HG03280 (cell line): ENCODE data around the gene SPATA13.
"Not testable (repeated sequence)": the region's sequence is repeated elsewhere in the genome, so short reads cannot be mapped to it uniquely, and the experiment has no call there.

Source experiments
- ATAC-seq: cut with Tn5 transposase; IDR thresholded peaks from one replicate; pipeline ENCODE4 v1.9.1; 2021; ENCODE audit warnings: mild to moderate bottlenecking, moderate library complexity; ENCODE audit not compliant: unreplicated experiment

Gene SPATA13

DNA sequence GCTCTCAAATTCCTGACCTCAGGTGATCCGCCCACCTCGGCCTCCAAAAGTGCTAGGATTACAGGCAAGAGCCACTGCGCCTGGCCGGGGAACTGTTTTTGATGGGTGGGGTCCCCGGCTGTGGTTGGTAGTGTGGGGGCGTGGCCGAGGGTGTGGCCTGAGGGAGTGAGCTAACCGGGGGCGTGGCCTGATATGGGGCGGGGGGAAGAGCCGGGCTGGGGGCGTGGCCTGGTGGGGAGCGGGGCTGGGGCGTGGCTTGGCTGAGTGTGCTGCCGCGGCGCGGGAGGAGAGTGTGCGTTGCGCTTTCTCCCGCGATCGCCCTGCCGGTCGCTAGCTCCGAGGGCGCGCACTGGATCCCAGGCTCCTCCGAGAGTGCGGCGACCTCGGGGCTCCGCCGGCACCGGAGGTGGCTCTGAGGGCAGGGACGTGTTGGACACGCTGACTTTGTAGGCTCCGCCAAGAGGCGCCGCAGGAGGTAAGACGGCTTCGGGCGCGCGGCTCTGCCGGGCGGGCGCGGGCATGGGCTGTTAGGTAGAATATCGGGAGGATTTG, at the start of gene SPATA13:
SPATA13 (plus strand) TSS at position 263 of the 552 bp plus-strand sequence. CDS start 62,210 bp downstream, outside the sequence.
- peak; percentile 84 for ATAC-seq

DNA sequence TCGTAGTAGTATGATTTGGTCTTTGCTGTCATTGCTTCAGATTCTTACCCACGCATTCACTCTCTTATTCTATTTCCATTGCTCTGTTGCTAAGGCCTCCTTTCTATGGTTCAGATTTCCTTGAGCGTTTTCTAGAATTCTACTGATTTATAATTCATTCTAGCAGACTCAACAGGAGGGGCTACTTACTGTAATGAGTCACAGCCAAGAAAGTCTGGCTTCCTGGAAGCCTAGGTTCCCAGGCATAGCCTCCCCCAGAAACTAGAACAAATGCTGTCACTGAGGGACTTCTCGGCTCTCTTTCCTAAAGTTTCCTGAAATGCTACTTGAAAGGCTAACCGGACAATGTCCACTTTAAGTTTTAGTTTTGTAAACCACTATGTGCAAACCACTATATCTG, 47.7 kb upstream of the SPATA13 start:
- ATAC-seq, result no peak

- ATAC-seq, result no peak
Observed at GRCh38 chr13:24115671-24116070, 44.8 kb upstream of the SPATA13 start.

GRCh38 chr13:24116131-24116530, 44.4 kb upstream of the SPATA13 start:
- no peak for ATAC-seq

DNA sequence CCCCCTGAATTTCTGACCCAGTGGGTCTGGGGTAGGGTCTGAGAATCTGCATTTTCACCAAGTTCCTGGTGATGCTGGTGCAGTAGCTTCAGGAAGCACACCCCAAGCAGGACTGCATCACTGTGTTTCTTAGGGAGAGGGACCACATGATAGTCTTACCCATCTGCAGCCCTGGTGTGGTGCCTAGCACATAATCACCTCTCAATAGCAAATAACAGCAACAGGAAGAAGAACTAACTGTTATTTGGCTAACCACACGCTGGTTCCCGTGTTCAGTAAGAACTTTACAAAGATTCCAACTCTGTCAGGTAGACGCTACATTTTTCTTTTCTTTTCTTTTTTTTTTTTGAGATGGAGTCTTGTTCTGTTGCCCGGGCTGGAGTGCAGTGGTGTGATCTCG, 41.9 kb upstream of the SPATA13 start:
- ATAC-seq, result no peak

DNA sequence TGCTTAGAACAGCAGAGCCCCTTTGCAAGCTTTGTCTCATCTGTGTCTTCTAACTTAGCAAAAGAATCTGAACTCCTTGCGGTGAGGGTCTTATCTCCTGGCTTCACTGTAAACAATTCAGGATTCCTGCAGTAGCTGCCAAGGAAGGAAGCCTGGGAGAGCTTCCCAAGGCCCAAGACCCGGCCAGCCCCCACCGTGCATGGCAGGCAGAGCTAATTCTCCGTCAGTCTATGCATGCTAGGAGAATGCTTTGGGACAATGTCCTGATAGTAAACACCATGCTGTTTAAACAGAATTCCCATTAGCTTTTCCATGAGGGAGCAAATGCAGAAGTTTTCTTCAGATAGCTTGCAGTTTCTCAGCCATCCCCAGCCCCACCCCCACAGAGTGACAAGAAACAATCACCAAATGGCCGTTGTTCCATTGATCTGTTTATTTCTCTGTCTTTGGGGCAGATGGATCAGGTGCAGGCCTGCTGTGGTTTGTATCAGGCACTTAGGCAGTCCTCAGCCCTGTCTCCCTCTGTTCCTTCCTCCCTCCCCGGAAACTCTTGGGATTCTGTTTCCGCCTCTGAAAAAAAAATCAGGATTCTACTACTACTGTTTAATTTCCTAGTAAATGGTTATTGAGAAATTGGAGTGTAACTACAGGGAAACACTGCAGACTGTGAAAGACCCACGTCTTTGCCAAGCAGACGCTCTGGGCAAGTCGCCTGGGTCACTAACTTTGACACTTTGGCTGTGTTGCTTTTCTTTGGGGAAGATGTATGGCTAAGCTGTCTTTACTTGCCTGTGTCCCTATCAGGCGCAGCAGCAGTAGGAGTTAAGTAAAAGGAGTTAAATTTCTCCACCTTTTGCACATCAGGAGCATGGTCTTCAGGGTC, 40.7 kb upstream of the SPATA13 start:
- no peak for ATAC-seq

DNA sequence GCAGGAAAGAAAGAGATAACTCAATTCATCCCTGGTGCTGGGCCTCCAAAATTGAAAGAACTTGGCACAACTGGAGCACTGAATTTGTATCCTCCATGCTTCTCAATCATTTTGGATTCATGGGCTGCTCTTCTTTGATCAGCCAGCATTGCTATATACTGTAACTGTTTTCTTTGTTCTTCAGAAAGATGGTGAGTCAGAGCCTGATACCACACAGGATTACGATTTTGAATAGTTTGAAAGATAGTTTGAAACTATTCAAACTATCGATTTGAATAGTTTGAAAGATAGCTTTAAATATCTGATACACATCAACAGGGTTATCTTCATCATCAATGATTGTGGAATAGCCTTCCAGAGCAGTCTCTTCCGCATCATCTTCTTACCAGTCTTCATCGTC, 38.5 kb upstream of the SPATA13 start:
- not testable (repeated sequence) for ATAC-seq

DNA sequence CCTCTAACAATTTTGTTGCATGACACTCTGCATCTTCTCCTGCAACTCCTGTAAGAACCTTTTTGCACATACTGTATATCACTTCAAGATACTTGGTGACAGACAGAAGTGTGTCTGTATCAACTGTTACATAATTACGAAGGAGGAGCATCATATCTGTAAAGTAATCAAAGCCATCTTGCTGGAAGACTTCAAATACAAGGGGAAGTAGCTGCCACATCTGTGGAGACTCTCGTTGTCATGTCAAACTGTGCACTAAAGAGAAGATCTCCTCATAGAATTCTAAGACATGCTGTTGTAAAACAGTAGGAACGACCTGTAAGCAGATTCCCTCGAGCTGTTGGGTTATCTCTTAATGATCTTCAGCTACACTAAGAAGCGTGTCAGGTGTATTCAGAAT, 38.0 kb upstream of the SPATA13 start:
- no peak for ATAC-seq

DNA sequence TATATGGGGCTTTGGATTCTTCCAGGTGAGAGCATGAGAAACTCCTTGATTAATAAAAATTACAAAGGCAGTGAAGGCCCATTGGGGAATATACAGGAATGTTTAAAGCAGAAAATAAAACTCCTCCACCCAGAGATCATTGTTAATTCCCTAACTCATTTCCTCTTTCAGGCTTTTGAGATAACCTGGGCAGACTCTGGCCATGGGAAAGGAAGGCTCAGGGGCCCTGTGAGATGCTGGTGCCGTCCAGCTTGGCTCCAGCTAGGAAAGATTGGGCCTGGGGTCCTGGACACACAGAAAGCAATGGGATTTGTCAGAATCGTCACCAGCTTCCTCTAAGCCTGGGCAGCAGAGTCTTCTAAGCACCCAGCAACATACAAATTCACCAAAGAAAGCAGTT, 36.8 kb upstream of the SPATA13 start:
- ATAC-seq, result no peak

- peak; percentile 81 for ATAC-seq
Observed at GRCh38 chr13:24124789-24125476, 35.6 kb upstream of the SPATA13 start.

GRCh38 chr13:24127116-24127631, 33.3 kb upstream of the SPATA13 start:
- ATAC-seq, result peak; percentile 56

DNA sequence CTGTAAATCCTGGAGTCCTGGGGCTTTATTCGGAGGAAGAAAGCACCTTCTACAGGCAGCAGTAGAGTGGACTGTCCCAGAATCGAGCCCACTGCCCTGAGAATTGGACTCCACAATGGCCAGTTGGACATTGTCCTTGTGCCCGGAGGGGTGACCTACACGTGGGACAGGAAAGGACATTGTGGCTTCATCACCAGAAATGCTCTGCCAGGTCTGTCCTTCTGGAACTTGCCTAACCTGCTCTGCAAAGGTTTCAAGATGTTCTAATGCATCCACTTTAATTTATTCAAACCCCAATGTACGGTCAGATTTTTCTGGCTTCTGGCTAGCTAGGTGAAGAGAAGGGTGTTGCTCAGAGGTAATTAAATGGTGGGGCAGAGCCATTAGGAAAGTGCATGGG, 32.4 kb upstream of the SPATA13 start:
- no peak for ATAC-seq

- no peak for ATAC-seq
Observed at GRCh38 chr13:24128962-24129361, 31.6 kb upstream of the SPATA13 start.

DNA sequence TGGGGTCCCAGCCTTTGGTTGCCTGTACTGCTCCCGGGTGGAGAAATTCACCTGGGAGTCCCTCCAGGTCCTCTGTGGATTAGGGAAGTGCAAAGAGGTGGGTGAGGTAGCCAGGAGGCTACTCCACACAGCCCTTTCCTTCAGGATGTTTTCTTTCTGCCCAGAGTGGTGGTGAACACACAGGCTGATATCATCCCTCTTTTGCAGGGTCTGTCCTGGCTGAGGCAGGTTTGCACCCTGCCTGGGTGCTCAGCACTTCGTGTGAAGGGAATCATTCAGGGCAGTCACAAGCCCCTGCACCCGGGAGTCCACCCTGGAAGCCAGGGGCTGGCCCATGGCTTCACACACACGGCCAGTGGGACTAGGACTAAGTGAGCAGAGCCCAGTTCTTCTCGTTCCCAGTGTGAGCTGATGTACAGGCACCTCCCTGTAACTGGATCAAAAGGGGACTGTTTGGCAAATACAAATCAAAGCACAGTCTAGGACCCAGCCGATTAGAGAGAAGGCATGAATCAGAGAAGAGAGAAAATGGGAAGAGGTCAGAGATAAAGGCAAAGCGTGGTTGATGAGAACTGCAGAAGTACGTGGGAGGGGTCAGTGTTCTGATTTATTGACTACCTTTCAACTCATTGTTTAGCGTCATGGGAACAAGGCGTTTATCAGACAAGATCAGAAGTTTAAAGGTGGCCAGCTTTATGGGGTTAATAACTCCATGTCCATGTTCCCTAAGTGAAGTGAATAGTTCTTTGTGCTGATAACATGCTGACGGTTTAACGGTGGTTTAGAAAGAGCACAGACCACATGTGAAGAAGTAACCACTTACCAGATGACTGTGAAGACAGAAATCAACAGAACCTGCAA, 30.4 kb upstream of the SPATA13 start:
- no peak for ATAC-seq

GRCh38 chr13:24131749-24132148, 28.8 kb upstream of the SPATA13 start:
- ATAC-seq, result no peak

- no peak for ATAC-seq
Observed at GRCh38 chr13:24133021-24133795, 27.3 kb upstream of the SPATA13 start.

- no peak for ATAC-seq
Observed at GRCh38 chr13:24134231-24134630, 26.3 kb upstream of the SPATA13 start.

DNA sequence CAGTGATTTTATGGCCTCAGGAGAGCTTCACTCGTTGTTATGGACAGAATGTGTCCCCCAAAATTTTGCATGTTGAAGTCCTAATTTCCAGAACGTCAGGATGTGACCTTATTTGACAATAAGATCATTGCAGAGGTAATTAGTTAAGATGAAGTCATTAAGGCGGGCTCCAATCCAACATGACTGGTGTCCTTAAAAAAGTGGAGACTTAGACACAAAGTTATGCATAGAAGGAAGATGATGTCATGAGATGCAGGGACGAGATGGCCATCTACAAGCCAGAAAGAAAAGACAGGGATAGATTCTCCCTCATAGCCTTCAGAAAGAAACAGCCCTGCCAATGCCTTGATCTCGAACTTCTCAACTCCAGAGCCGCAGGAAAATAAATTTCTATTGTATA, 25.8 kb upstream of the SPATA13 start:
- no peak for ATAC-seq

GRCh38 chr13:24135674-24136300, 24.7 kb upstream of the SPATA13 start:
- no peak for ATAC-seq
